Ovary (tissue), 9 donors: ENCODE data around the gene SLC9A7. TPM values are rescaled to one million over a fixed set of nuclear protein-coding genes. Genes with fewer than 3 reads are reported as not detected.

ENCODE experiments used
- DNase-seq, 5 donors: peaks; one replicate each; pipeline ENCODE4 v3.0.0-alpha.2; 2019 to 2020
- H3K27ac ChIP-seq, 2 donors: fragments of 200-600 bp; one replicate each; pipeline versions ENCODE4 v1.5.1 to v1.8.0; 2019 to 2022
- H3K27me3 ChIP-seq: fragments of 200-600 bp; one replicate; pipeline ENCODE4 v1.8.0; 2022
- H3K36me3 ChIP-seq: fragments of 200-600 bp; sonication (generic); one replicate; pipeline ENCODE4 v1.5.1; 2019
- H3K4me1 ChIP-seq: one replicate; pipeline ENCODE4 v1.8.1; 2013; ENCODE audit warnings: mild to moderate bottlenecking, moderate library complexity; ENCODE audit not compliant: insufficient read depth
- H3K4me3 ChIP-seq: fragments of 200-600 bp; sonication (generic); one replicate; pipeline ENCODE4 v1.5.1; 2017
- H3K9me3 ChIP-seq, 2 donors: fragments of 200-600 bp in 1 of 2; sonication (generic) in 1 of 2; one replicate each; pipeline versions ENCODE4 v1.5.1 to v1.8.1; 2013 to 2019; ENCODE audit warnings: mild to moderate bottlenecking in 1 of 2, moderate library complexity in 1 of 2
- CTCF ChIP-seq, 3 donors: fragments of 450-650 bp in 2 of 3; fragments of 200-600 bp in 1 of 3; IDR thresholded peaks; one replicate each; pipeline versions ENCODE4 v1.5.1 to v1.8.0; 2016 to 2022; ENCODE audit warnings: antibody characterized with exemption in 3 of 3, mild to moderate bottlenecking in 1 of 3
- EP300 ChIP-seq: sonication (generic); formaldehyde crosslinking; IDR thresholded peaks from one replicate; pipeline ENCODE4 v1.6.1; 2017; ENCODE audit warnings: antibody characterized with exemption
- POLR2A ChIP-seq: fragments of 450-650 bp; IDR thresholded peaks from one replicate; pipeline ENCODE4 v1.6.1; 2017; ENCODE audit warnings: antibody characterized with exemption, mild to moderate bottlenecking, moderate library complexity
- WGBS, 3 donors: extraction: QIAGEN DNeasy Blood & Tissue Kit in 1 of 3; methylation state at CpG; one replicate each; pipeline versions ENCODE4 v1.1.5 to v1.1.7; 2013 to 2017; 5-methylcytosine and 5-hydroxymethylcytosine counted together
- intact Hi-C, 4 donors: fragments of 100-400 bp; cut with DNase I; formaldehyde crosslinking; loops; one replicate each; pipeline versions ENCODE4 v1.11.0 to v1.15.1; 2022 to 2023
- polyA plus RNA-seq, 2 donors: library from polyadenylated mRNA; stranded (reverse); fragments of 200-250 nt in 1 of 2; fragments of 350-450 nt in 1 of 2; fragmentation: Illumina TruSeq in 1 of 2; extraction: RNeasy Lipid Tissue Mini Kit (QIAGEN cat#74804) in 1 of 2; gene quantifications; one replicate each; pipeline ENCODE4 v1.2.3, GENCODE V29; 2013 to 2014
- total RNA-seq, 7 donors: library from RNA; depleted of rRNA in 2 of 7; stranded (reverse); fragments of >200 nt in 2 of 7; fragmentation: NEBNext Ultra II Directional in 3 of 7; extraction: Animal tissue kit (Norgen Biotek cat#: 25700) in 3 of 7; gene quantifications; one replicate each; pipeline versions ENCODE4 v1.1.0 to v1.2.4, GENCODE V29; 2016 to 2023
- donor health status: DM: no; HTN: no; CAD: no; lungs with moderate emphysema.
- donor health status: DM: no; HTN: no; CAD: no.
- donor health status: Bipolar disorder and iron deficiency.
- donor health status: DM: yes; HTN: yes; CAD: no.
- donor health status: DM: no; HTN: no; CAD: no.
- donor health status: DM: yes; HTN: yes; CAD: no.

Gene SLC9A7
- total and polyA plus RNA-seq, 9 donors = 2.2 to 22.3 (median 9.1) TPM

- no peaks in the 10 kb centered on the region for H3K9me3 ChIP-seq
- DNase-seq = no peak
- no peaks in the 10 kb centered on the region for H3K36me3 ChIP-seq
- H3K4me1 ChIP-seq = no peaks in the 10 kb centered on the region
- WGBS, 3 donors = 43 to 57% (median 48%) methylated on average over 2 of the region's 2 CpGs
- H3K27me3 ChIP-seq = no peaks in the 10 kb centered on the region
- no peak for TF ChIP-seq CTCF (IDR thresholded peaks at IDR 0.05)
- TF ChIP-seq EP300 = no peak
- TF ChIP-seq POLR2A = no peak
- no peak overlapping the region for H3K4me3 ChIP-seq
- intact Hi-C loops = no loop called here
- H3K27ac ChIP-seq = no peak overlapping the region
These were observed 71.3 kb downstream of the SLC9A7 start for GRCh38 chrX:46687619-46688018.

- peak; percentile 36 to 42 (median 40) for TF ChIP-seq CTCF (IDR thresholded peaks at IDR 0.05)
- no peak for TF ChIP-seq EP300
- intact Hi-C loops = no loop called here
- Histone ChIP-seq H3K4me3 (no peak overlapping the region), H3K36me3 (no peaks in the 10 kb centered on the region), H3K27me3 (no peaks in the 10 kb centered on the region), H3K9me3 (no peaks in the 10 kb centered on the region), H3K27ac (no peak overlapping the region), H3K4me1 (no peaks in the 10 kb centered on the region)
- WGBS, 3 donors = 17 to 27% (median 22%) methylated on average over 5 of the region's 5 CpGs
- DNase-seq = peak in 1 of 5 donors; percentile 50
These were observed 72.8 kb downstream of the SLC9A7 start for GRCh38 chrX:46686003-46686645.

GRCh38 chrX:46683048-46683447, 75.9 kb downstream of the SLC9A7 start:
- no peak for DNase-seq
- no peaks in the 10 kb centered on the region for H3K27me3 ChIP-seq

DNA sequence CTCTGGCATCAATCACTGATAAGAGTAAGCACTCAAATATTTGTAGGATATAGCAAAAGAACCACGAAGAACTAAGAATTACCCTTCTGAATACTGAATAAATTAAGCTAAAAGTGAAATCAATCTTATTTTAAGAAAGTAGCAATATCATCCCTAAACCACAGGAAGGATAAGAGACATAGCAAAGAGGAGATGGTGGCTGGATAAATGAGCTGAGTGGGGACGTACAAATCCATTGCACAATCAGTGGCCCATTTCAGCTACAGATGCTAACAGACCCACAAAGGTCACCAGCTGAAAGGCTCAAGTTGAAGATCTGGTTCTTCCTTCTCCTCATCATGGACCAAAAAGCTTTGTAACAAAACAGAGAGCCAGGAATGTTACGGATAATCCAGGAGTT, 77.1 kb downstream of the SLC9A7 start:
- no peaks in the 10 kb centered on the region for H3K9me3 ChIP-seq
- 60 to 64% (median 64%) methylated on average over 3 of the region's 3 CpGs for WGBS, 3 donors
- H3K36me3 ChIP-seq = no peaks in the 10 kb centered on the region
- H3K4me3 ChIP-seq = no peak overlapping the region
- intact Hi-C loops = no loop called here
- H3K27me3 ChIP-seq = no peaks in the 10 kb centered on the region
- DNase-seq = no peak
- no peak for TF ChIP-seq EP300
- no peak for TF ChIP-seq POLR2A
- H3K4me1 ChIP-seq = no peaks in the 10 kb centered on the region
- H3K27ac ChIP-seq = no peak overlapping the region

More at GRCh38 chrX:46683048-46683447, 75.9 kb downstream of the SLC9A7 start:
- Histone ChIP-seq H3K4me3 (no peak overlapping the region), H3K36me3 (no peaks in the 10 kb centered on the region), H3K27ac (no peak overlapping the region), H3K4me1 (no peaks in the 10 kb centered on the region), H3K9me3 (no peaks in the 10 kb centered on the region)
- intact Hi-C loops = no loop called here
- TF ChIP-seq EP300 (no peak), CTCF (IDR thresholded peaks at IDR 0.05) (no peak), POLR2A (no peak)

- DNase-seq = no peak
- WGBS, 3 donors = 88 to 93% (median 91%) methylated on average over 2 of the region's 2 CpGs
- TF ChIP-seq EP300 (no peak), CTCF (IDR thresholded peaks at IDR 0.05) (no peak), POLR2A (no peak)
These were observed 80.7 kb downstream of the SLC9A7 start for GRCh38 chrX:46678232-46678631.

More at GRCh38 chrX:46678232-46678631, 80.7 kb downstream of the SLC9A7 start:
- no peak overlapping the region for H3K27ac ChIP-seq
- no peaks in the 10 kb centered on the region for H3K36me3 ChIP-seq
- no peaks in the 10 kb centered on the region for H3K27me3 ChIP-seq
- no peaks in the 10 kb centered on the region for H3K9me3 ChIP-seq
- no peaks in the 10 kb centered on the region for H3K4me1 ChIP-seq
- intact Hi-C loops = no loop called here
- no peak overlapping the region for H3K4me3 ChIP-seq
